Measurements from ENCODE around the gene SOWAHA.

DNA sequence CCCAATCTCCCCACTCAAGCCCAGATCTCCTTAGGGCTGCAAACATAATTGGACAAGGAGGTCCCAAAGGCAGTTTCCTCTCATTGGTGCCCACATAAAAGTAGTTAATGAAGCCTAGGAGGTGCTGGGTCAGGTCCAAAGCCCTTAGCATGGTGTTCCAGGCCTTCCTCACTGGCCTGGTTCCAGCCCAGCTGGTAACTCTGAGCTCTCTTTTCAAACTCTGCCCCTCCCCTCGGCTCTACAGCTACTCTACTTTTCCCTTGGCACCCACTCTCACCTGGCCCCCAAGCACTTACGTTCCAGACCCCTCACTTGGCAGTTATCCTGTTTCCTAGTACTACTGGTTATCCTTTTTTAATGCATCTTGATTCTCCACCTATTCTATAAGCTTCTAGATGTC is 46.0 kb upstream of the SOWAHA start:
- TF ChIP-seq SIN3A (IDR thresholded peaks at IDR 0.05; ENCODE audit: borderline replicate concordance, insufficient read depth, low read length) (no peak), TAF1 (IDR thresholded peaks at IDR 0.05; ENCODE audit: borderline replicate concordance, insufficient read depth, low read length) (no peak), POLR2AphosphoS5 (IDR thresholded peaks at IDR 0.05; ENCODE audit: low read depth, low read length) (no peak), FOXP2 (optimal IDR thresholded peaks at IDR 0.05; ENCODE audit: borderline replicate concordance, extremely low read depth, extremely low read length, insufficient read depth) (no peak)
- TF ChIP-seq, protein P1, sequence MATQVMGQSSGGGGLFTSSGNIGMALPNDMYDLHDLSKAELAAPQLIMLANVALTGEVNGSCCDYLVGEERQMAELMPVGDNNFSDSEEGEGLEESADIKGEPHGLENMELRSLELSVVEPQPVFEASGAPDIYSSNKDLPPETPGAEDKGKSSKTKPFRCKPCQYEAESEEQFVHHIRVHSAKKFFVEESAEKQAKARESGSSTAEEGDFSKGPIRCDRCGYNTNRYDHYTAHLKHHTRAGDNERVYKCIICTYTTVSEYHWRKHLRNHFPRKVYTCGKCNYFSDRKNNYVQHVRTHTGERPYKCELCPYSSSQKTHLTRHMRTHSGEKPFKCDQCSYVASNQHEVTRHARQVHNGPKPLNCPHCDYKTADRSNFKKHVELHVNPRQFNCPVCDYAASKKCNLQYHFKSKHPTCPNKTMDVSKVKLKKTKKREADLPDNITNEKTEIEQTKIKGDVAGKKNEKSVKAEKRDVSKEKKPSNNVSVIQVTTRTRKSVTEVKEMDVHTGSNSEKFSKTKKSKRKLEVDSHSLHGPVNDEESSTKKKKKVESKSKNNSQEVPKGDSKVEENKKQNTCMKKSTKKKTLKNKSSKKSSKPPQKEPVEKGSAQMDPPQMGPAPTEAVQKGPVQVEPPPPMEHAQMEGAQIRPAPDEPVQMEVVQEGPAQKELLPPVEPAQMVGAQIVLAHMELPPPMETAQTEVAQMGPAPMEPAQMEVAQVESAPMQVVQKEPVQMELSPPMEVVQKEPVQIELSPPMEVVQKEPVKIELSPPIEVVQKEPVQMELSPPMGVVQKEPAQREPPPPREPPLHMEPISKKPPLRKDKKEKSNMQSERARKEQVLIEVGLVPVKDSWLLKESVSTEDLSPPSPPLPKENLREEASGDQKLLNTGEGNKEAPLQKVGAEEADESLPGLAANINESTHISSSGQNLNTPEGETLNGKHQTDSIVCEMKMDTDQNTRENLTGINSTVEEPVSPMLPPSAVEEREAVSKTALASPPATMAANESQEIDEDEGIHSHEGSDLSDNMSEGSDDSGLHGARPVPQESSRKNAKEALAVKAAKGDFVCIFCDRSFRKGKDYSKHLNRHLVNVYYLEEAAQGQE (IDR thresholded peaks at IDR 0.05; ENCODE audit: insufficient read depth in 1 of 2, low read depth in 2 of 2, low read length in 2 of 2) = no peak
